Adrenal gland (tissue), 5 donors: ENCODE measurements around the gene COL8A2.

ENCODE experiments used
- CTCF ChIP-seq, 6 experiments: fragments of 450-650 bp in 4 of 6; fragments of 200-600 bp in 2 of 6; sonication (generic) in 1 of 6; IDR thresholded peaks; 1 replicate in 5 of 6; 2 replicates in 1 of 6; pipeline versions ENCODE4 v1.5.1 to v1.8.0; 2016 to 2021; ENCODE audit warnings: antibody characterized with exemption in 6 of 6, mild to moderate bottlenecking in 2 of 6, moderate library complexity in 1 of 6
- POLR2A ChIP-seq, 2 donors: fragments of 450-650 bp; IDR thresholded peaks; one replicate each; pipeline ENCODE4 v1.6.1; 2017; ENCODE audit warnings: antibody characterized with exemption in 2 of 2, mild to moderate bottlenecking in 2 of 2, moderate library complexity in 1 of 2
- donor health status: DM: no; HTN: no; CAD: no.

GRCh38 chr1:36156329-36157114 is 31.5 kb upstream of the COL8A2 start:
- TF ChIP-seq CTCF (IDR thresholded peaks at IDR 0.05) (no peak), POLR2A (IDR thresholded peaks at IDR 0.05) (no peak)
